ENCODE data around the gene INPP4B.
A peak's percentile ranks its signal among the peaks of the same experiment; 100 is the strongest.

Gene INPP4B

GRCh38 chr4:142314686-142315085 lies 531.4 kb downstream of the INPP4B start:
- no peaks in the 10 kb centered on the region for H3K36me3 ChIP-seq (ENCODE audit: control insufficient read depth, insufficient read depth, low read length, severe bottlenecking)
- H3K9ac ChIP-seq (ENCODE audit: low read length), result no peak overlapping the region
- DNase-seq (ENCODE audit: low read depth), result no peak
- no peak overlapping the region for H3K4me3 ChIP-seq (ENCODE audit: low read length)
- H3K4me1 ChIP-seq (ENCODE audit: control insufficient read depth, insufficient read depth, low read length), result peaks cover 11% of the 10 kb centered on the region
- no peaks in the 10 kb centered on the region for H3K9me3 ChIP-seq (ENCODE audit: control insufficient read depth, low read length)
- no peaks in the 10 kb centered on the region for H3K27me3 ChIP-seq (replicated peaks; ENCODE audit: control insufficient read depth, insufficient read depth, low read length)

- Histone ChIP-seq H3K4me1 (ENCODE audit: control insufficient read depth, insufficient read depth, low read length) (peaks cover 11% of the 10 kb centered on the region), H3K4me3 (ENCODE audit: low read length) (no peak overlapping the region), H3K27me3 (replicated peaks; ENCODE audit: control insufficient read depth, insufficient read depth, low read length) (no peaks in the 10 kb centered on the region), H3K9ac (ENCODE audit: low read length) (no peak overlapping the region), H3K36me3 (ENCODE audit: control insufficient read depth, insufficient read depth, low read length, severe bottlenecking) (no peaks in the 10 kb centered on the region), H3K9me3 (ENCODE audit: control insufficient read depth, low read length) (no peaks in the 10 kb centered on the region)
- DNase-seq (ENCODE audit: low read depth), result no peak
Measured at GRCh38 chr4:142314247-142314646, 531.9 kb downstream of the INPP4B start.

GRCh38 chr4:142312391-142312790 lies 533.7 kb downstream of the INPP4B start:
- Histone ChIP-seq H3K4me3 (ENCODE audit: low read length) (no peak overlapping the region), H3K4me1 (ENCODE audit: control insufficient read depth, insufficient read depth, low read length) (peaks cover 11% of the 10 kb centered on the region), H3K9ac (ENCODE audit: low read length) (no peak overlapping the region), H3K27me3 (replicated peaks; ENCODE audit: control insufficient read depth, insufficient read depth, low read length) (no peaks in the 10 kb centered on the region), H3K36me3 (ENCODE audit: control insufficient read depth, insufficient read depth, low read length, severe bottlenecking) (no peaks in the 10 kb centered on the region), H3K9me3 (ENCODE audit: control insufficient read depth, low read length) (no peaks in the 10 kb centered on the region)
- DNase-seq (ENCODE audit: low read depth), result no peak

- Histone ChIP-seq H3K36me3 (ENCODE audit: control insufficient read depth, insufficient read depth, low read length, severe bottlenecking) (no peaks in the 10 kb centered on the region), H3K4me3 (ENCODE audit: low read length) (no peak overlapping the region), H3K9ac (ENCODE audit: low read length) (no peak overlapping the region), H3K4me1 (ENCODE audit: control insufficient read depth, insufficient read depth, low read length) (peaks cover 11% of the 10 kb centered on the region), H3K27me3 (replicated peaks; ENCODE audit: control insufficient read depth, insufficient read depth, low read length) (no peaks in the 10 kb centered on the region), H3K9me3 (ENCODE audit: control insufficient read depth, low read length) (no peaks in the 10 kb centered on the region)
- no peak for DNase-seq (ENCODE audit: low read depth)
Measured at GRCh38 chr4:142311916-142312315, 534.2 kb downstream of the INPP4B start.

- Histone ChIP-seq H3K36me3 (ENCODE audit: control insufficient read depth, insufficient read depth, low read length, severe bottlenecking) (no peaks in the 10 kb centered on the region), H3K9me3 (ENCODE audit: control insufficient read depth, low read length) (no peaks in the 10 kb centered on the region), H3K4me1 (ENCODE audit: control insufficient read depth, insufficient read depth, low read length) (peaks cover 12% of the 10 kb centered on the region), H3K4me3 (ENCODE audit: low read length) (no peak overlapping the region), H3K9ac (ENCODE audit: low read length) (no peak overlapping the region), H3K27me3 (replicated peaks; ENCODE audit: control insufficient read depth, insufficient read depth, low read length) (no peaks in the 10 kb centered on the region)
- DNase-seq (ENCODE audit: low read depth), result no peak
Measured at GRCh38 chr4:142309772-142310171, 536.3 kb downstream of the INPP4B start.

GRCh38 chr4:142307857-142308256 lies 538.2 kb downstream of the INPP4B start:
- Histone ChIP-seq H3K4me1 (ENCODE audit: control insufficient read depth, insufficient read depth, low read length) (peaks cover 7% of the 10 kb centered on the region), H3K27me3 (replicated peaks; ENCODE audit: control insufficient read depth, insufficient read depth, low read length) (no peaks in the 10 kb centered on the region)

GRCh38 chr4:142297313-142297712 lies 548.8 kb downstream of the INPP4B start:
- no peaks in the 10 kb centered on the region for H3K9me3 ChIP-seq (ENCODE audit: control insufficient read depth, low read length)
- no peaks in the 10 kb centered on the region for H3K36me3 ChIP-seq (ENCODE audit: control insufficient read depth, insufficient read depth, low read length, severe bottlenecking)

More at GRCh38 chr4:142307857-142308256, 538.2 kb downstream of the INPP4B start:
- H3K36me3 ChIP-seq (ENCODE audit: control insufficient read depth, insufficient read depth, low read length, severe bottlenecking), result no peaks in the 10 kb centered on the region
- H3K9me3 ChIP-seq (ENCODE audit: control insufficient read depth, low read length), result no peaks in the 10 kb centered on the region
- no peak overlapping the region for H3K9ac ChIP-seq (ENCODE audit: low read length)
- no peak for DNase-seq (ENCODE audit: low read depth)
- no peak overlapping the region for H3K4me3 ChIP-seq (ENCODE audit: low read length)

GRCh38 chr4:142293536-142293935 lies 552.6 kb downstream of the INPP4B start:
- no peaks in the 10 kb centered on the region for H3K4me1 ChIP-seq (ENCODE audit: control insufficient read depth, insufficient read depth, low read length)
- H3K4me3 ChIP-seq (ENCODE audit: low read length), result no peak overlapping the region
- H3K9me3 ChIP-seq (ENCODE audit: control insufficient read depth, low read length), result no peaks in the 10 kb centered on the region
- H3K27me3 ChIP-seq (replicated peaks; ENCODE audit: control insufficient read depth, insufficient read depth, low read length), result no peaks in the 10 kb centered on the region
- DNase-seq (ENCODE audit: low read depth), result peak; percentile 13
- no peak overlapping the region for H3K9ac ChIP-seq (ENCODE audit: low read length)
- no peaks in the 10 kb centered on the region for H3K36me3 ChIP-seq (ENCODE audit: control insufficient read depth, insufficient read depth, low read length, severe bottlenecking)

More at GRCh38 chr4:142297313-142297712, 548.8 kb downstream of the INPP4B start:
- Histone ChIP-seq H3K27me3 (replicated peaks; ENCODE audit: control insufficient read depth, insufficient read depth, low read length) (no peaks in the 10 kb centered on the region), H3K9ac (ENCODE audit: low read length) (no peak overlapping the region), H3K4me3 (ENCODE audit: low read length) (no peak overlapping the region), H3K4me1 (ENCODE audit: control insufficient read depth, insufficient read depth, low read length) (no peaks in the 10 kb centered on the region)
- DNase-seq (ENCODE audit: low read depth), result no peak

GRCh38 chr4:142292231-142292630 lies 553.9 kb downstream of the INPP4B start:
- Histone ChIP-seq H3K4me3 (ENCODE audit: low read length) (no peak overlapping the region), H3K9me3 (ENCODE audit: control insufficient read depth, low read length) (no peaks in the 10 kb centered on the region), H3K4me1 (ENCODE audit: control insufficient read depth, insufficient read depth, low read length) (no peaks in the 10 kb centered on the region), H3K27me3 (replicated peaks; ENCODE audit: control insufficient read depth, insufficient read depth, low read length) (no peaks in the 10 kb centered on the region), H3K36me3 (ENCODE audit: control insufficient read depth, insufficient read depth, low read length, severe bottlenecking) (no peaks in the 10 kb centered on the region), H3K9ac (ENCODE audit: low read length) (no peak overlapping the region)
- DNase-seq (ENCODE audit: low read depth), result no peak

- no peaks in the 10 kb centered on the region for H3K9me3 ChIP-seq (ENCODE audit: control insufficient read depth, low read length)
- no peak for DNase-seq (ENCODE audit: low read depth)
- no peak overlapping the region for H3K4me3 ChIP-seq (ENCODE audit: low read length)
- no peaks in the 10 kb centered on the region for H3K36me3 ChIP-seq (ENCODE audit: control insufficient read depth, insufficient read depth, low read length, severe bottlenecking)
- no peaks in the 10 kb centered on the region for H3K4me1 ChIP-seq (ENCODE audit: control insufficient read depth, insufficient read depth, low read length)
- H3K9ac ChIP-seq (ENCODE audit: low read length), result no peak overlapping the region
- H3K27me3 ChIP-seq (replicated peaks; ENCODE audit: control insufficient read depth, insufficient read depth, low read length), result no peaks in the 10 kb centered on the region
Measured at GRCh38 chr4:142291299-142292050, 554.6 kb downstream of the INPP4B start.

GRCh38 chr4:142287371-142287770 lies 558.7 kb downstream of the INPP4B start:
- H3K27me3 ChIP-seq (replicated peaks; ENCODE audit: control insufficient read depth, insufficient read depth, low read length), result no peaks in the 10 kb centered on the region
- no peaks in the 10 kb centered on the region for H3K36me3 ChIP-seq (ENCODE audit: control insufficient read depth, insufficient read depth, low read length, severe bottlenecking)
- DNase-seq (ENCODE audit: low read depth), result no peak
- no peak overlapping the region for H3K9ac ChIP-seq (ENCODE audit: low read length)
- H3K4me3 ChIP-seq (ENCODE audit: low read length), result no peak overlapping the region
- H3K4me1 ChIP-seq (ENCODE audit: control insufficient read depth, insufficient read depth, low read length), result no peaks in the 10 kb centered on the region
- no peaks in the 10 kb centered on the region for H3K9me3 ChIP-seq (ENCODE audit: control insufficient read depth, low read length)

- H3K4me1 ChIP-seq (ENCODE audit: control insufficient read depth, insufficient read depth, low read length), result no peaks in the 10 kb centered on the region
Measured at GRCh38 chr4:142285222-142285583, 560.9 kb downstream of the INPP4B start.

More at GRCh38 chr4:142285222-142285583, 560.9 kb downstream of the INPP4B start:
- Histone ChIP-seq H3K36me3 (ENCODE audit: control insufficient read depth, insufficient read depth, low read length, severe bottlenecking) (no peaks in the 10 kb centered on the region), H3K9me3 (ENCODE audit: control insufficient read depth, low read length) (no peaks in the 10 kb centered on the region), H3K9ac (ENCODE audit: low read length) (no peak overlapping the region), H3K27me3 (replicated peaks; ENCODE audit: control insufficient read depth, insufficient read depth, low read length) (no peaks in the 10 kb centered on the region), H3K4me3 (ENCODE audit: low read length) (no peak overlapping the region)
- DNase-seq (ENCODE audit: low read depth), result no peak

Measured in adipocyte (in vitro differentiated cells).